ENCODE measurements around the gene LCN2. TPM values are rescaled to one million over a fixed set of nuclear protein-coding genes. Genes with fewer than 3 reads are reported as not detected.

LCN2 gene
- polyA plus RNA-seq (2011; rRNA removed) (not detected in 2 replicates), polyA minus RNA-seq (2011; rRNA and poly(A)+ RNA removed) (not detected in 2 replicates)

- ChIA-PET POLR2A (no interaction called here), CTCF (no interaction called here)
- no peak for TF ChIP-seq CTCF (IDR thresholded peaks at IDR 0.05; ENCODE audit: insufficient read depth, low read depth, low read length)
- H3K27me3 ChIP-seq (ENCODE audit: control insufficient read depth, insufficient read depth, low read length), result peaks cover 1% of the 10 kb centered on the region
- H3K36me3 ChIP-seq (ENCODE audit: control insufficient read depth, insufficient read depth, low read length), result no peaks in the 10 kb centered on the region
- no peak for DNase-seq (ENCODE audit: low read depth)
- H3K4me3 ChIP-seq (ENCODE audit: low read depth, low read length), result no peak within 1 kb of the TSS
Observed at GRCh38 chr9:128149001-128149701, at the start of gene LCN2. Gene LCN2, plus strand, starts transcription at chr9:128149453. Its CDS starts 73 bp downstream, at chr9:128149526.

- no peak for DNase-seq (ENCODE audit: low read depth)
- Histone ChIP-seq H3K4me3 (ENCODE audit: low read depth, low read length) (peak overlapping the region; percentile 49; the same call in 1 of the 2 replicates), H3K27me3 (ENCODE audit: control insufficient read depth, insufficient read depth, low read length) (no peaks in the 10 kb centered on the region), H3K36me3 (ENCODE audit: control insufficient read depth, insufficient read depth, low read length) (peaks cover 29% of the 10 kb centered on the region)
- no peak for TF ChIP-seq CTCF (IDR thresholded peaks at IDR 0.05; ENCODE audit: insufficient read depth, low read depth, low read length)
- ChIA-PET POLR2A (no interaction called here), CTCF (interaction anchor here (0.6 to 5.5 kb wide), 5 partner anchors 17 to 157 kb away, joined by 3 to 33 read pairs (median 3); no protein-coding TSS in a partner anchor)
Observed at GRCh38 chr9:128099932-128100491, 49.2 kb upstream of the LCN2 start.

GRCh38 chr9:128100581-128100980 is 48.7 kb upstream of the LCN2 start:
- ChIA-PET CTCF (interaction anchor here (0.7 to 5.5 kb wide), 5 partner anchors 9 to 157 kb away, joined by 3 to 33 read pairs (median 3); no protein-coding TSS in a partner anchor), POLR2A (interaction anchor here (0.6 kb wide), 1 partner anchor 1531 kb away, joined by 4 read pairs; no protein-coding TSS in a partner anchor)
- no peak overlapping the region for H3K4me3 ChIP-seq (ENCODE audit: low read depth, low read length)
- H3K27me3 ChIP-seq (ENCODE audit: control insufficient read depth, insufficient read depth, low read length), result no peaks in the 10 kb centered on the region
- no peak for DNase-seq (ENCODE audit: low read depth)
- no peak for TF ChIP-seq CTCF (IDR thresholded peaks at IDR 0.05; ENCODE audit: insufficient read depth, low read depth, low read length)
- peaks cover 30% of the 10 kb centered on the region for H3K36me3 ChIP-seq (ENCODE audit: control insufficient read depth, insufficient read depth, low read length)

GRCh38 chr9:128101231-128101661 is 48.0 kb upstream of the LCN2 start:
- Histone ChIP-seq H3K4me3 (ENCODE audit: low read depth, low read length) (no peak overlapping the region), H3K36me3 (ENCODE audit: control insufficient read depth, insufficient read depth, low read length) (peaks cover 36% of the 10 kb centered on the region), H3K27me3 (ENCODE audit: control insufficient read depth, insufficient read depth, low read length) (no peaks in the 10 kb centered on the region)
- no peak for TF ChIP-seq CTCF (IDR thresholded peaks at IDR 0.05; ENCODE audit: insufficient read depth, low read depth, low read length)
- DNase-seq (ENCODE audit: low read depth), result no peak
- CTCF ChIA-PET, result interaction anchor here (1.6 to 5.5 kb wide), 2 partner anchors 16 to 29 kb away, joined by 3 to 33 read pairs; no protein-coding TSS in a partner anchor
- POLR2A ChIA-PET, result no interaction called here

GRCh38 chr9:128101690-128102089 is 47.6 kb upstream of the LCN2 start:
- ChIA-PET POLR2A (no interaction called here), CTCF (interaction anchor here (5.5 kb wide), 1 partner anchor 16 kb away, joined by 33 read pairs; no protein-coding TSS in a partner anchor)
- no peaks in the 10 kb centered on the region for H3K27me3 ChIP-seq (ENCODE audit: control insufficient read depth, insufficient read depth, low read length)
- H3K36me3 ChIP-seq (ENCODE audit: control insufficient read depth, insufficient read depth, low read length), result peaks cover 40% of the 10 kb centered on the region
- H3K4me3 ChIP-seq (ENCODE audit: low read depth, low read length), result no peak overlapping the region
- no peak for TF ChIP-seq CTCF (IDR thresholded peaks at IDR 0.05; ENCODE audit: insufficient read depth, low read depth, low read length)
- no peak for DNase-seq (ENCODE audit: low read depth)

Measured in BJ (cell line).